HG02571 (cell line): Measurements from ENCODE around the gene FAM83F.
"Not testable (repeated sequence)": the region's sequence is repeated elsewhere in the genome, so short reads cannot be mapped to it uniquely, and the experiment has no call there.

Source experiments
- ATAC-seq: cut with Tn5 transposase; IDR thresholded peaks from one replicate; pipeline ENCODE4 v1.9.1; 2021; ENCODE audit warnings: mild to moderate bottlenecking, moderate library complexity; ENCODE audit not compliant: unreplicated experiment

The FAM83F gene

DNA sequence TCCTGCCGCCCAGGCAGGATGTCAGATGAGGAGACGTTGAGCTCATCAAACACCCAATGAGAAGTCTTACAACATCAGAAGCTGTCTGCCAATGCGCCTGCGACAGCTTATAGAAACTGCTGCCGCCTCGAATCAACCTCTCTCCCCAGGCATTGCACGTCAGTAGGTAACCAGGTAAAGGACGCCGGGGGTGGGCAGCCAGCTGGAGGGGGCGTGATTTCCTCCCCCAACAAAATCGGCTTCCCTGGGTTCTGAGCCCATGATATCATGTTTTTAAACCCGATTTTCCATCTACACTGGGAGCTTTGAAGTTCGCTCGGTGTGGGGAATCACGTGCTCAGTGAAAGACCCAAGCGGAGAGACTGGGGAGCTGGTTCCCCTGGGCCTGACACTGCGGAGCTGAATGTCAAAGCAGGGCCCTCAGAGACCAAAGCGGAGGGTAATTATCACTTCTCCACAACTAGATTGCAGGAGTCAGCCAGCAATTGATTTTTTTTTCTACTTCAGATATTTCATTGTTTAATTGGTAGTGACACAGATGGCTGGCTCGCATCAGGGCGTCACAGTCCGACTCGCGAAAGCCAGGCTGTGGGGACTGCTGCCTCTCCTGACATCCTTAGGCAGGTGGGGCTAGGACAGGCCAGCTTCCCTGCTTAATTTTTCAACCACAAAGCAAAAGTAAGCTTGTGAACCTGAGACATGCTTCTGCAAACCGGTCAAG is 15.4 kb downstream of the FAM83F start:
- no peak for ATAC-seq

DNA sequence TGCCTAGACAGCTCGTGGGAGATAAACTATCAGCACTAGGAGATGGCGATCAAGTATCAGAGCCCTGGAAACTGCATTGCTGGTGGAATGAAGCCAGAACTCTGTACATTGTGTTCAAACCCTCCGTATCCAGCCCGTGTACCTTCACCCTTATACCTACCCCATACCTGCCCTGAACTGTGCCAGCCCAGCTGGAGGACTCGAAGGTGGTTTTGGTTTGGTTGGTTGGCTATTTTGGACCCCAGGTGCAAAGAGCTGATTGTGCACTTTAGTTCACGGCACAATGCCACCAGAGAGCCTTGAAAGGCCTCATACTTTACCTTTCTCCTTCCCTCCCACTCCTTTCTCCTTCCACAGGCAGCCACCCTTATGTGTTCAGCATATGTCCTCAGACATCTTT is 16.0 kb downstream of the FAM83F start:
- no peak for ATAC-seq

DNA sequence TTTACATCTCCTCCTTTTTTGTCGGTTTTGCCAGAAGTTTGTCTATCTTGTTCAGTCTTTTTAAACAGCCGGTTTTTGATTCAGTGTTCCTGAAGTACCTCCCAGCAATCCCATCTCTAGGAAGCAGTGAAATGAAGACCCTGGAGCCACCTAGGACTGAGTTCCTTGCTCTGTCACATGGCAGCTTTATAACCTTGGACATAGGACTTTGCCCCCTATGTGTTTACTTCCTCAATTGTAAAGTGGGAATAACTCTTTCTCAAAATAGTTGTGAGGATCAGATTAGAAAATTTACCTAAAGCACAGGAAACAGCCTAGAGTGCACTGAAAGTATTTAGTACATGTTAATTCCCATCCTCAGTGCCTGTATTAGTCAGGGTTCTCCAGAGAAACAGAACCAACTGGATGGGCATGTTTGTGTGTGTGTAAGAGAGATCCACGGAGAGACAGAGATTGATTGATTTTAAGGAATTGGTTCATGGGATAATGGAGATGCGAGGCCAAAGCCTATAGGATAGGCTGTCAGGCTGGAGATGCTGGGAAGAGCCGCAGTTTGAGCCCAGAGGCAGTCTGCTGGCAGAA is 20.0 kb downstream of the FAM83F start:
- no peak for ATAC-seq

DNA sequence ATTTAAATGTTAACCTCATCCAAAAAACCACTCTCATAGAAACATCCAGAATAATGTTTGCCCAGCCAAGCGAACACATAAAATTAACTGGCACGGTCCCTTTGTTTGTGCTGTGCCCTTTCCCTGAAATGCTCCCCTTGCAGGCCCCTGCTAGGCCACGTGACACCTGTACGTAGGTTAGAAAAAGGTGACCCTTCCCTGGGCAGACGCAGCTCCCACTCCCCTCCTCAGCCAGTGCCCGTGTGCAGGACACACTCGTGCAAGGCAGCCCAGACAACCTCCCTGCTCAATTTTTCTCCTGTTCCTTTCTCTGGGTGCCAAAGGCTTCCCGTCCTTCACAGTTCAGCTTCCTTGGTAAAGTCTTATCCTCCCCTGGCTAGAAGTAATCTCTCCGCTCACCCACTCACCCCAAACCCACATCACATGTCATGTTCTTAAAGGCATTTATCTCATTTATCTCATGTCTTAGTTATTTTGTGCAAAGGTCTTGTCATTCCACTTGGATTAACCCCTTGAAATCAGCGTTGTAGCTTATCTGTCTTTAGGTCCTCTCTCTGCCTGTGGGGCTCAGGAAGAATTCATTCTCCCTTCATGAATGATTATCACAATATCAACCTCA is 20.7 kb downstream of the FAM83F start:
- ATAC-seq = no peak

DNA sequence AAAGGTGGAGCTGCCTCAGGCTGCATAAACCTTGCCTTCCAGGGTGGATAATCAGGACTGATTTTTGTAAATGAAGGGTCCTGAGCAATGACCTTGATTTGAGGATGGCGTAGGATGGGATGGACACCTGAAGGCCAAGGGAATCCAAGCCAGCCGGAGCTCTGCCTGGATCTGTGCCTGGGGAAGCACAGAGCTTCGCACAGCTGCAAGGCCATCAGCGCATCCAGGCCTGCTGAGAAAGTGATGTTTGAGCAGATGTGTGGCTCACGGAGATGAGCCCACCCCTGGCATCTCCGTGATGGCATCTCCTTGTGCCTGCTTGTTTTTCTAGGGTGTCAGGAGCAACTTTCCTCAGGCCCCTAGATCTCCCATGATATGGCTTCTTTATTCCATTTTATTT is 23.3 kb downstream of the FAM83F start:
- ATAC-seq = no peak

DNA sequence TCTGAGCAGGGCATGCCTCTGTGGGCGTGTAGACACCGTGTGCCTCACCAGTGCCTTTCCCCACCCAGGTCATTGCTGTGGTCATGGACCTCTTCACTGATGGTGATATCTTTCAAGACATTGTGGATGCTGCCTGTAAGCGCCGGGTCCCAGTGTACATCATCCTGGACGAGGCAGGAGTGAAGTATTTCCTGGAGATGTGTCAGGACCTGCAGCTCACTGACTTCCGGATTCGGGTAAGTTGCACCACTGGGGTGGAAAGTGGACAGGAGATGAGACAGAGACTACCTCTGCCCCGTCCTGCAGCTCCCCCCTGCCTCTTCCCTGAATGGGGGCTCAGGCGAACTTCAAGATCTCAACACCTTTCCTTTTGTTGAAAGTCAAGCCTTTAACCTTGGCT is 24.3 kb downstream of the FAM83F start:
- ATAC-seq = no peak

DNA sequence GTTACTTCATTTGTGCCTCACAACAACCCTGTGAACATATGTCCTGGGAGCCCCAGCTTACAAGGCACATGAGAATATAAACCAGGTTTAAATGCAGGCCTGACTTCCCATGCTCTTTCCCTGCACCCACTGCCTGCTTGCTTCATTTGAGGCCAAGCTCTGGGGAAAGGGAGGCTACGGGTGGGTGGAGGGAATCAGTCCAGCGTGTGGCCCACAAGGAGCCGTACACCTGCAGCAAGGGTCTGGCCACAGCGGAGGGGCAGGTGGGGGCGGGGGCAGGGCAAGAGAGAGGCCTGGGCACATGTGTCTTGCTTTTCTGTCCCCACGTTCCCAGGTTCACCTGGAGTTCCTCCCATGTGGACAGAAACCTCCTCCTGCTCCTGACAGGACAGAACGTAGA is 26.2 kb downstream of the FAM83F start:
- no peak for ATAC-seq

DNA sequence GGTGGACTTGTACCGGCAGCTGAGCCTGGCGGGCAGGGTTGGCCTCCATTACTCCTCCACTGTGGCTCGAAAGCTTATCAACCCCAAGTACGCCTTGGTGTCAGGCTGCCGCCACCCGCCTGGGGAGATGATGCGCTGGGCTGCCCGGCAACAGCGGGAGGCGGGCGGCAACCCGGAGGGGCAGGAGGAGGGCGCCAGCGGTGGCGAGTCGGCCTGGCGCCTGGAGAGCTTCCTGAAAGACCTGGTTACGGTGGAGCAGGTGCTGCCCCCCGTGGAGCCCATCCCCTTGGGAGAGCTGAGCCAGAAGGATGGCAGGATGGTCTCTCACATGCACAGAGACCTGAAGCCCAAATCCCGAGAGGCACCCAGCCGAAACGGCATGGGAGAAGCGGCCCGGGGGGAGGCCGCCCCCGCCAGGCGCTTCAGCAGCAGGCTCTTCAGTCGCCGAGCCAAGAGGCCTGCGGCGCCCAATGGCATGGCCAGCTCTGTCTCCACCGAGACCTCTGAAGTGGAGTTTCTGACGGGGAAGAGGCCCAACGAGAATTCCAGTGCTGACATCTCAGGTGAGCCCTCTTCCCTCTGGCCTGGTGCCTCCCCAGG is 26.7 kb downstream of the FAM83F start:
- ATAC-seq = no peak

DNA sequence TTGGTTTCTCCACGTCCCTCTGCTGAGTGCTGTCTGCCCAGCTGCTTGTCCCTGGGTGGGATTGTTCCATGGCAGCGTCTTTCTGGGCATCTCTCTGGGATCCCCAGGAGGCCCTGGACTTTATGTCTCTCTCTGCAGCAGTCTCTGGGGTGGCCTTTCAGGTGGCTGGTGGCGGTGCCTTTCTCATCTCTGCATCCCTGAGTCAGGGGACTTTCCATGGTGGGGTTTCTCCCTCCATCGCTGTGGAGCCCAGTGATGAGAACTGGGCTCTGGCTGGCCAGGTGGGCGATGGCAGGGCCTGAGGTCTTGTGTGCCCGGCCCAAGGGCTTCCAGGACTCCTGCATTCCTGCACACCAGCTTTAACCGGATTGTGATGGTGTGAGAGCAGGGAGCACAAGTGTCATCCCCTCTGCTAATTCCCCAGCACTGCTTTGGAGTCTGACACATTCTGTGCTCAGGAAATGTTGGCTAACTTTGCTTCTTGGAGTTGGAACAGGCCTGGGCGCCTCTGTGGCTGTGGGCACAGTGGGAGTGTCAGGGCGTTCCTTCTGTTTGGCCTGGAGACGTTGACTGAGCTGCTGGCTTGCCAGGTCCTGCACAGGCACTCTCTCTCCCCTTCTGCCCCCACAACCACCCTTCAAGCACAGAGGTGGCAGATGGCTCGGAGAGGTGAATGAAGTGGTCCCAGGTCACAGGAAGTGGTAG is 27.9 kb downstream of the FAM83F start:
- no peak for ATAC-seq

DNA sequence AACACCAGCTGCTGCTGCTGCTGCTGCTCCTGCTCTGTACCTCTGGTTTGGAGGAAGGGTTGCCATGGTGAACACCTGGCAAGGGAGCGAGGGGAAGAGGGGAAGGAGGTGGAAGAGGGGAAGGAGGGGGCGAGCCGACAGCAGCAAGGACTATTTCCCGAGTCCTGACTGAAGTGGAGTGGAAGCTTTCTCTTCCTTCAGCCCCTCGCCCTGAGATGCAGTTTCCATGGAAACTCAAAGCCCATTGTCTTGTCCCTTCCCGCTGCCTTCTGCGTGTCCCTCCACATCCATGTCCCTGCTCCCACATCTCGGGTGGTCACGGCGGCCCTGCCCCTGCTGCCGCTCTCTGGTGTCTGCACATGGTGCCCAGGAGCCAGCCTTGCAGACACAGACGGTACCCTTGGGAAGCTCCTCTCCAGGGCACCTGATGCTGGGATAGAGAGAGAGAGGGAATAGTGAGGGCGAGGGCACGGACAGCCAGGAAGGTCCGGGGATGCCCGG is 28.6 kb downstream of the FAM83F start:
- ATAC-seq = no peak

DNA sequence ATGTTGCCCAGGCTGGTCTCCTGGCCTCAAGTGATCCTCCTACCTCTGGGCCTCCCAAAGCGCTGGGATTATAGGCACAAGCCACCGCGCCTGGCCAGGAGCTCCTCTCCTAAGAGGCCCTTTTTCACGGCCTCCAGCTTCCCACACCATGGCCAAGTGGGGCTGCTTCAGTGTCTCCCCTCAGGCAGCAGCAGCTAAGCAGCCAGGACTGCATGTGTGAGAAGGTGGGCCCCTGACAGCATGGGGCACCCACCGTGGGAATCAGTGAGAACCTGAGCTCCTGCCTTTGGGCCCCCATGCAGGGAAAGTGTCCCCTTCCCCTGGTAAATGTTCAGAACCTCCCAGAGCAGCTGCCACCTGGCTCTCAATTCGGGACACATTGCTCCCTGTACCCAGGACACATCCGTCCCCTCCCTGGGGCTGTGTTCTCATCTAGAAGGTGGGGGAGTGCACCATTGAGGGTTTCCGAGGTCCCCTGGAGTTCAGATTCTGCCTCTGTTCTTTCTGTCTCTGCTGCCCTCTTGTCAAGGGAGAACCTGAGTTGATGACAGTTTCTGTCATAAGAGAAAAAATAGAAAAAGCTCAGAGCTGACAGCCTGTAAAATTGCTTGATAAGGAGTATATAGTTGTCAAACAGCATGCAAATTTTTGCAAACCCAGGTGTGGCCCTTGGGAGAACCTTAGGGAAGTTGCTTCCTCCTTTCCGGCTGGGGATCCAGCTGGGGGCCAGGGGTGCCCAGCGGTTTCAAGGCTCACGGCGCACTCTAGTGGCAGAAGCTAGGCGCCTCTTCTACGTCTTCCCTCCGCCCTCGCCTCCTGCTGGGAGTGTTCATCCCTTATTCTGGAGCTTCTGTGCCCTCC is 29.7 kb downstream of the FAM83F start:
- ATAC-seq = no peak

DNA sequence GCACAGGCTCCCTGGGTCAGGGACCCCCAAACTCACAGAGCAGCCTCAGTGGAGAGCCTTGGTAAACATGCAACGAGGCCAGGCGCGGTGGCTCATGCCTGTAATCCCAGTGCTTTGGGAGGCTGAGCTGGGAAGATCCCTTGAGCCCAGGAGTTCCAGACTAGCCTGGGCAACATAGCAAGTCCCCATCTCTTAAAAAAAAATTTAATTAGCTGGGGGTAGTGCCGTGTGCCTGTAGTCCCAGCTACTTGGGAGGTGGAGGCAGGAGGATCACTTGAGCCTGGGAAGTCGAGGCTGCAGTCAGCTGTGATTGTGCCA is 30.3 kb downstream of the FAM83F start:
- ATAC-seq = not testable (repeated sequence)

DNA sequence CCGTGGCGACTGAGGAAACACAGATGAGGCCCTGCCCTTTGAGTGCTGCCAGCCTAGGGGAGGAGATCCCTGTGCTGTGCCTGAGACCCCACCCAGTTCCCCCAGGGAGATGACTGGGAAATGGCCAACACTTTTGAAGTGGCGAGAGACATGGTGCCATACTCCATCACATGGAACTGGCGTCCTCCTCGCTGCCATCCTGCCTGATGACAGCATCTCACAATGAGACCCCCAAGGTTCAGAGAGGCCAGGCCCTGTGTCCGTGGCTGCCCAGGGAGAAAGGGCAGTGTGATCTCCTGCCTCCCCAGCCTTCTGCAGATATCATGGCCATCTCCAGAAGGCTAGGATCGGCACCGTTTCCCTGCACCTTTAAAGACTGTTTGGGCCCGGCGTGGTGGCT is 31.1 kb downstream of the FAM83F start:
- no peak for ATAC-seq

DNA sequence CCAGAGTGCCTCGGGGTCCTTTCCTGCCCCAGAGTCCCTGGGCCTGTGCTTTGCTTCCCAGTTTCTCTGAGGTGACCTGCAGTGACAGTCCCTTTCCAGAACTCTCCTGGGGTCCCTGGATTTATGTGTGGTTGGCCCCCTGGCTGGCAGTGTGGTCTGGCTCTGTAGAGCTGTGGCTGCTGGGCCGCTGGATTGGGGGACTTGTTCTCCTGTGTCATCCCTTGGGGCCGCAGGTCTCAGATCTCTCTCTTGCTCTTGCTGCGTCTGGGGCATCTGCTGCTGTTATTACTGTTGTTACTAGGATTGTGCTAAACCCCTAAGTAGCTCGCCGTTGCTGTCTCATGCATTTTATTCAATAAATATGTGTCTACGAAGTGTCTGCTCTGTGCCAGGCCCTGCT is 31.9 kb downstream of the FAM83F start:
- ATAC-seq = no peak

DNA sequence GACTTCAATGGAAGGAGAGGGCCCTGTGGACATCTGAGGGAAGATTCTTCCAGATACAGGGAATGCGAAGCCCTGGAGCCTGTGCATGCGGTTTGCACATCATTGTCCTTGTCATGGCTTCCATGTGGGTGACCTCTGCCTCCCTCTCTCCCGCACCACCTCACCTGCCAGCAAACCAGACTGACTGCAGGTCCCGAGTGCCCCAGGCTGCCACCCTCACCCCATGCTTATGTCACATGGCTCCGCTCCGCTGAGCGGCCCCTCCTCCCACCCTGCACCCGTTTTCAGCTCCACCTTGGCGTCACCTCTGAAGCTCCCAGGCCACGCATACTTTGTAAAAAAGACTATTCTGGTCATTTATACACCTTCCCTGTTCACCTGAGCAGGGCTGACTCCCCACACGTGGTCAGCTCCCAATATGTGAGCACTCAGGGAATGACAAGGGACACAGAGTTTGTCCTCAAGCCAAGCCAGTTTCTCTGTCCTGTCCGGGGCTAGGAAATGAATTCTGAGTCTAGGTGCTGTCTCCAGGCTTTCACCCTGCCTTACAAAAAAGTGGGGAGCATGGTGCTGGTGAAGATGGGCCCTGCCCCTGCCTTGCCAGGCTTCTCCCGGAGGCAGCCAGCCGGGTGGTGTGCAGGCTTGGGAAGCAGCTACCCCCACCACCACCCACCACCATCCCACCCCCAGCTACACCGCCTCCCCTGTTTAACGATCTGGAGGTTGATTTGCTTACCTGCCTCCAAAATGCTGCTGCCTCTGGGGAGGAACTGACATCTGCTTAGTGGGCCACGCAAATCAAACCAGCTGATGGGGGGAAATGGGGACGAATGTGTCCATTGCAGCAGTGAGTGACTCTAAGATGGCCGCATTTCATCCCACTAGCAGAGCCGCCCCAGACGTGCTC is 32.7 kb downstream of the FAM83F start:
- no peak for ATAC-seq

DNA sequence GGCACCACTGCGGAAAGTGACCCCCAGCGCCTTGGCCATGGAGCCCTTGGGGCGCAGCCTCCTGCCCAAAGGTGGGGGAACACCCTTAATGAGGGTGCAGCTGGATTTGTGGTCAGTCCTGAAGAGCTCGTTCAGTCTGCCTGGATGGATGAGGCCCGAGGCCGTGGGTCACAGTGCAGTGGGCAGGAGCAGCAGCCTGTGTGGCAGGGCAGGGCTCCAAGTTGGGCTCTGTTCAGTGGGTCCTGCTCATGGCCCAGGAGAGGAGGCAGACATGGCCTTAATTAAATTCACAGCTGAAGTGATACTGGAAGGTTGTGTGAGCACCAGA is 33.3 kb downstream of the FAM83F start:
- no peak for ATAC-seq

DNA sequence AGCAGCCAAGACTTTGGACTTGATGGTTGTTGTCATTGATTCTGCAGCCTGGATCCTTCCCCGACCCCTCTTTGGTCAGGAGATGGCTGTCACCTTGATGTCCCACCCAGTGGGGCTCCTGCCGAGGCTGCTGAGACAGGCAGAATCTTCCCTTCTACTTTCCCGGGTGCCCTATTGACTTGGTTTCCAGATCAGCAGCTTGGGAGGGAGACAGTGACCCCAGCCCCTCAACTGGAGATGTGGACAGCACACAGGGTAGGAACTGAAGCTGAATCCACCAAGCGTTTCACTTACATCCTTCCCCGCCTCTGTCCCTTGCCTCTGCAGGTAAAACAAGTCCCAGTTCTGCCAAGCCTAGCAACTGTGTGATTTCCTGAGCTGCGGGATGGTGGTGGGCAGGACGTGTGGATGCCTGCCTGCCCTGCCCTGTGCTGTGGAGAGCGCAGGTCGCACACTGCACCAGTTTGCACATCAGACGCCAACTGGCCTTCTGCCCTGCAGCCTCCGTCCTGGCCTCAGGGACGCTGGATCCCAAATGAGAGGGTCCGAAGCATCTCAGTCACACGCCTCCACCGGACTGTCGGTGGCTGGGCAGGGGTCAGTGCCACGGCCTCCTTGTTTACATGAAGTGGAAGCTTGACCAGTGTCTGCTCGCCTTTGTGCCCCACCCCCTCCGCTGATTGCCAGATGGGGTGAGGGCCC is 34.6 kb downstream of the FAM83F start:
- no peak for ATAC-seq

DNA sequence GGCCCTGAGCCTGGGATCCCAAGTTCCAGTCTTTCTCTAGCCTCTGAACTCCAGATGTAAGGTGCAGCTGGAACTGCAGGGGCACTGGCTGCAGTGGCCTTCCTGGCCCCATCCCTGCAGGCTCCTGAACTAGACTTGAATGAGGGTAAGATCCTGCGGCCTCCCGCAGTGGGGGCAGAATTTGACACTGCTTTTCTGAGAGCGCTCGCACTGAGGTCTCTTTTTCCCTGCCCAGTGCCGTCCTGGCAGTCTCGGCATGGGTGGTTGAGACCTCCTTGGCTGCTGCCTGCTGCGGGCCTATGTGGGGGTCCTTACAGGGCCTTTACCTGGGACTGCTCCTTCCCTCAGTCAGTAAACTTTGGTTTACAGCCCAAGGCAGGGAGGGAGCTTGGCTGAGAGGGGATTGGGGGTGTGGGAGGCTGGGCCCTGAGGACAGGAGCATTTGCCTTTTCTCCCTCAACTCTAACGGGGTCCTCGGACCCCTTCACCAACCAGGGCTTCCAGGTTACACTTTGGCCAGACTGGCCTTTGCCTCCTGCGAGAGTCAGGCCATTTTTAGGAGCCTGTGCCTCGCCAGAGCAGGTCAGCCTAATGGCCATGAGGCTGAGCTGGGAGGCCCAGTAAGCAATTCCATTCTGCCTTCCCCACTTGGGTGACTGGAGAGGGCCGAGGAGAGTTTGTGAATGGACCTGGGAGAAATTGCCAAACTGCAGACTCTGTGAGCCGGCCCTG is 35.4 kb downstream of the FAM83F start:
- no peak for ATAC-seq

DNA sequence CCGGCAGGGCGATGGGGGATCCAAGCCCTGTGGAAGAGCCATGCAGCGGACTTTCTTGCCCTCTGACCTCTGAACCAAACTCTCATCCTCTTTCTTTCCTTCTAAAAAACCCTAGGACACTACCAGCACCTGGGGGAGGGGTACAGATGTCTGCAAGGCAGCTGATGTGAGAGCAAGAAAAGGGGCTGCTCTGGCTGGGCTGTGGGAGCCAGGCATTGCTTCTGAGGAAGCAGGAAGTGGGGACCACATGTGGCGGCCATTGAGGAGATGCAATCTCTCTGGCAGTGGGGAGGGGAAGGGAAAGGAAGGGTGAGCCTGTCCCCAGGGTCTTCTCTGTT is 36.0 kb downstream of the FAM83F start:
- no peak for ATAC-seq
